ENCODE results near the gene RAB9A.

Gene RAB9A

DNA sequence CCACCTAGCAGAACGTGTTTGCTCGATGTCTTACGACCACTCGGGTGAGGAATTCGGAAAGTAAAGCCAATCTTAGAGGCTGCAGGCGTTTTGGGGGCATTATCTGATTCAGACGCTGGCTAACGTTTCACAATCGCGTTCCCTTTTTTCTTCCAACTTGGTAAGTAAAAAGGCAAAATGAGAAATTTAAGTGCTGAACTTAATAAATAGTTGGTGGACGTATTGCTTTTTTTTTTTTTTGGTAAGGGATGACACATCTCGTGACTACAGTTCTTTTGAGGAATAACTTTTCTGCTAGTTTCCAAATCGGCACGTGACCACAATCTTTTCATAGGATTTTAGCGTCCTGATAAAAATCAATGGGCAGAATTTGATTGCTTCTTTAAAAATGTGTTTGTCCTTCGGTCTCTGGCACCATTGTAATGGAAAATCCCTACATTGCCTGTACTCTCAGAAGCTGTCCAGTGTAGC lies 848 bp downstream of the RAB9A start:
- no peaks in the 10 kb centered on the region for H3K9me3 Mint-ChIP-seq
- H3K27me3 Mint-ChIP-seq = no peaks in the 10 kb centered on the region
- peak overlapping the region; percentile 96 for H3K27ac Mint-ChIP-seq
- peaks cover 5% of the 10 kb centered on the region for H3K36me3 Mint-ChIP-seq
- H3K4me3 Mint-ChIP-seq = peak overlapping the region; percentile 93
- peaks cover 61% of the 10 kb centered on the region for H3K4me1 Mint-ChIP-seq

DNA sequence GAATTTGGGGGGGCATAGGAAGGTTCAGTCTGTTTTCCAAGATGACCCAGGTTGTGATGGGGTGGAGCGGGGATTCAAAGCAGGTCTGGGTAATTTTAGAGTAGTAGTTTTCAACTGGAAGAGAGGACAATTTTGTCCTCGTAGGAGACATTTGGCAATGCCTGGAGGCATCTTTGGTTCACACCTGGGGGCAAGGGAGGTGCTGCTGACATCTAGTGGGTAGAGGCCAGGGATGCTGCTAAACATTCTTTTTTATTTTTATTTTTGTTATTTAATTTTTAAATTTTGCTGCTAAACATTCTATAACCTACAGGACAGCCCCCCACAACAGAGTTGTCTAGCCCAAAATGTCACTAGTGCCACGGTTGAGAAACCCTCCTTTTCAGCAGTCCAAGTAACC lies 1.9 kb downstream of the RAB9A start:
- peak overlapping the region; percentile 96 for H3K27ac Mint-ChIP-seq
- H3K27me3 Mint-ChIP-seq = no peaks in the 10 kb centered on the region
- peak overlapping the region; percentile 93 for H3K4me3 Mint-ChIP-seq
- no peaks in the 10 kb centered on the region for H3K9me3 Mint-ChIP-seq
- H3K36me3 Mint-ChIP-seq = peaks cover 3% of the 10 kb centered on the region
- H3K4me1 Mint-ChIP-seq = peaks cover 61% of the 10 kb centered on the region

DNA sequence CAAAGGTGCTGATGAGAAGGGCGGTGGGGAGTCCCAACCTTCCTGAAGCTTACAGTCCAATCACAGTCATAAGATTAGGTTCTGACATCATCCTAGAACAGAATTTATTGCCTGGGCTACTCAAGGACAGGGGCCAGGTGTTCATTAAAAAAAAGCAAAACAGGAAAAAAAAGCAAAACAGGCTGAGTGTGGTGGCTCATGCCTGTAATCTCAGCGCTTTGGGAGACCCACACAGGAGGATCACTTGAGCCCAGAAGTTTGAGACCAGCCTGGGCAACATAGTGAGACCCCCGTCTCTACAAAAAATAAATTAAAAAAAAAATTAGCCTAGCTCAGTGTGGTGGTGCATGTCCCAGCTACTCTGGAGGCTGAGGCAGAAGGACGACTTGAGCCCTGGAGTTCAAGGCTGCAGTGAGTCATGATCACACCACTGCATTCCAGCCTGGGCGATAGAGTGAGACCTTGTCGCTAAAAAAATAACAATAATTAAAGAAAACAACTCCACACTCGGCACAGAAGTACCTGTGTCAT lies 3.0 kb downstream of the RAB9A start:
- no peaks in the 10 kb centered on the region for H3K9me3 Mint-ChIP-seq
- peaks cover 3% of the 10 kb centered on the region for H3K36me3 Mint-ChIP-seq
- H3K4me1 Mint-ChIP-seq = peaks cover 68% of the 10 kb centered on the region
- peak overlapping the region; percentile 54 for H3K4me3 Mint-ChIP-seq
- H3K27me3 Mint-ChIP-seq = no peaks in the 10 kb centered on the region
- H3K27ac Mint-ChIP-seq = peak overlapping the region; percentile 59

DNA sequence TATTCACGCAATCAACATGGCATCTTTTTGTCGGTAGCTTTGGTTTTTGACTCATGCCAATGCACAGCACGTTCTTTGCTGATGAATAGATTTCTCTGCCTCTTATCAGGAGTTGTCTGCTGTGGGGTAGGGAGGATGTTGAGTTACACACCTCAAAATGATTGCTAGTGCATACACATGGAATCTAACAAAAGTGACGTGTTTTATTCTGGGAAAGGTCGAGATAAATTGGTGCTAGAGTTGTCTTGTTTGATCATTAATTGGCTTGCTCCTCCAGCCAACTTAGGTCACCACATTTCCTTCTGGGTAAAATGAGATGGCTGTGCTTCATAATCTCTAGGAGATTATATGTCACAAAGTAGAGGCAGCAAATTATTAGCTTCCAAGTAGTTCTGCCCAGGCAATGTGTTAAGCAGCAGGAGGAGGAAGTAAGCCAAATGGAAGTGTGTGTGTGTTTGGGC lies 3.9 kb downstream of the RAB9A start:
- Mint-ChIP-seq H3K27ac (peak overlapping the region; percentile 85), H3K9me3 (no peaks in the 10 kb centered on the region), H3K4me3 (peak overlapping the region; percentile 53), H3K36me3 (peaks cover 4% of the 10 kb centered on the region), H3K27me3 (no peaks in the 10 kb centered on the region), H3K4me1 (peaks cover 67% of the 10 kb centered on the region)

DNA sequence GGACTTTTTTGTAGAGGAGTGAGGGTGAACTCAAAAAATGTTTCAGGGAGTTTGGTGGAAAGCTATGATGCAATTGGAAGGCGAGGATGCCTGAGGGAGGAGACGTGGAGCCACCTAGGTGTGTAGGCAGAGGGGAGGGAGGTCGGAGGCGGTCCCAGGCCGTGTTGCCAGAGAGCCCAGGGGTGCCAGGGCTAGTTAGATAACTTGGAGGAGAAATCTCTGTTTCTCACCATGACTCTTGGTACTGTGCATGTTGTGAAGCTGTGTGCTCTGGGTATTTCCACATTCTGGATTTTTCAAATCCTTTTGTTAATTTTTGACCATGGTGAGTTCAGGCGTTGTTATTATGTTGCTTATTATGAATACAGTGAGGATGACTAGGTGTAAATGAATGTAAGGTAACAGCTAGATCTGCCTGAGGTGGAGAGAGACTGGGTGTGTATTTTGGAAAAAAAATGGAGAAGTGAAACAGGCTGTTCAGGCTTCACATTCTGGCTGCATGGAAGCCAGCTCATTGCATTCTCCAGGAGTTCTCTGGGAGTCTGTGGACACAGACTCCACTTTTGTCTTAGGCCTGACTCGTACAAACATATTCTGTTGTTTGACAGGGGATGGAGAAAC lies 4.5 kb downstream of the RAB9A start:
- H3K36me3 Mint-ChIP-seq = peaks cover 4% of the 10 kb centered on the region
- H3K27me3 Mint-ChIP-seq = no peaks in the 10 kb centered on the region
- H3K4me1 Mint-ChIP-seq = peaks cover 61% of the 10 kb centered on the region
- H3K27ac Mint-ChIP-seq = peak overlapping the region; percentile 85
- no peaks in the 10 kb centered on the region for H3K9me3 Mint-ChIP-seq
- peak overlapping the region; percentile 53 for H3K4me3 Mint-ChIP-seq

DNA sequence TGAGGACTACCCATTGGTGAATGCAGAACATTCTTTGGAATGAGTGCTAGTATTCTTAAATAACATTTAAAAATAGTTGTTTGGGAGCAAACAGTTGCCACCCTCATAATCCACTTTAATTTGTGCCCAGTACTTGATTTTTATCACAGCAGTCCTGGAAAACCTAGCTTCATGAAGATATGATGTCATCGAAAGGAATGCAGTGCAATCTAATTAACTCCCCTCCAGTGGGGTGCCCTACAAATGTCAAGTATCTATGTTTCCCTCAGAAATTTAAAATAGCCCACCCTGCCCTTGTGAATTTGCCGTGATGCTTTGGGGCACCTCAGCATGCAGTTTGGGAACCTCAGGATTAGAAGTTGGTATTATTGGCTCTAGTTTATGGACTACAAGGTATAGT lies 5.4 kb downstream of the RAB9A start:
- no peak overlapping the region for H3K4me3 Mint-ChIP-seq
- H3K27me3 Mint-ChIP-seq = no peaks in the 10 kb centered on the region
- H3K9me3 Mint-ChIP-seq = no peaks in the 10 kb centered on the region
- H3K27ac Mint-ChIP-seq = no peak overlapping the region
- H3K4me1 Mint-ChIP-seq = peaks cover 63% of the 10 kb centered on the region
- peaks cover 4% of the 10 kb centered on the region for H3K36me3 Mint-ChIP-seq

DNA sequence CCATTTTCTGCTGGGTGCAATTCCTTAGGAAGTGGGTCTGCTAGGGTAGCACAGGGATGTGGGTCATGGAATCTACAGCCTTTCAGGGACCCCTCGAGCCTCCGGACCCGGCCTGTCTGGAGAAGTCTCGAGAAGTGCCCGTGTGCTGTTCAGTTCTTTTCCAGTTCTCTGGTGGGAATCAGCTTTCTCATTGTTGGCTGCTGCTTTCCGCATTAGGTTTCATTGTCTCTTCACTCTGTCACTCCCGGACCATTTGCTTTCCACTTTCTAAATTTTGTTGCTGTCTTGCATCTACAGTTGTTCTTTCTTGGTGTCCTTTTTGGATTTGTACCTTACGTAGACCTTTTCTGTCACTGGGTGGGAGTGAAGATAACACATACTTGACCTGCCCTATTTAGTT lies 6.1 kb downstream of the RAB9A start:
- Mint-ChIP-seq H3K36me3 (peaks cover 4% of the 10 kb centered on the region), H3K27ac (peak overlapping the region; percentile 4), H3K27me3 (no peaks in the 10 kb centered on the region), H3K4me3 (no peak overlapping the region), H3K4me1 (peaks cover 66% of the 10 kb centered on the region), H3K9me3 (no peaks in the 10 kb centered on the region)

DNA sequence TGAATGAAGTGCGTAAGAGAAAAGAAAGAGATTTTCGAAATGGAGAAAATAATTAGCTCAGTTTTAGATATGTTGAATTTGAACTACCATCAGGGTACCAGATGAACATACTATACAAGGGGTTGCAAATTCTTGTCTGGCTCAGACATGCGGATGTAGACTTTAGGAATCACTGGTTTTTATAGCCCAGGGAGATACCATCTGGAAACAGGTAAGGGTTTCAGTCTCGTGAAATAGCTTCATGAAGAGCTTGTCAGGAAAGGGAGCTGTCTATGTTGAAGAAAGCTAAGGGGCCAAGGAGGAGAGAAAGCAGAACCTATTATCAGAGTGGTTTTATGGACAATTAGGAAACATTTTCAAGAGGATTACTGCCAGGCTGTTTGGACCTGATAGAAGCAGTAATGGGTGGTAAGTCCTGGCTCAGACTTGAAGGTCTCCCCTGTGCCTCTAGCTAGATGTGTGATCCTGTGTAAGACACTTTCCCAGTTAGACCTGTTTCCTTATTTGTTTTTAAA lies 6.7 kb downstream of the RAB9A start:
- Mint-ChIP-seq H3K36me3 (peaks cover 4% of the 10 kb centered on the region), H3K4me1 (peaks cover 66% of the 10 kb centered on the region), H3K9me3 (no peaks in the 10 kb centered on the region), H3K27ac (peak overlapping the region; percentile 4), H3K27me3 (no peaks in the 10 kb centered on the region), H3K4me3 (no peak overlapping the region)

DNA sequence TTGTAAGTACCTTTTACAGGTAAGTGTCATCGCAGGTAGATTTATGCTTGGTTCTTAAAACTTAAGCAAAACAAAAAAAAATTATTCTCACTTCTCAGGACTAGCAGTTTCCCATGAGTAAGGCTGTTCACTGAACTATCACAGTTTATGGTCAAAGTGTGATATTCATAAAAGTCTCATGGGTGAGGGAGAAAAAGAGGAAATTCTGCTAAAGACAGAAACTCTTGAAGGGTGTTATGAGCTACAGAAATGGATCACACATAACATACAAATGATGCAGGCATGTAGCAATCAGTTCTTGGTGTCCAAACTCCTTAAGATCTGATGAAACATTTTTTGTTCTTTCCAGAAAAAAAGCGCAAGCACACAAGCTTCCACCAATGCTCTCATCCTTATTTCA lies 8.5 kb downstream of the RAB9A start:
- Mint-ChIP-seq H3K4me3 (peak overlapping the region; percentile 41), H3K4me1 (peaks cover 73% of the 10 kb centered on the region), H3K27me3 (no peaks in the 10 kb centered on the region), H3K27ac (peak overlapping the region; percentile 1), H3K36me3 (peaks cover 6% of the 10 kb centered on the region), H3K9me3 (no peaks in the 10 kb centered on the region)

DNA sequence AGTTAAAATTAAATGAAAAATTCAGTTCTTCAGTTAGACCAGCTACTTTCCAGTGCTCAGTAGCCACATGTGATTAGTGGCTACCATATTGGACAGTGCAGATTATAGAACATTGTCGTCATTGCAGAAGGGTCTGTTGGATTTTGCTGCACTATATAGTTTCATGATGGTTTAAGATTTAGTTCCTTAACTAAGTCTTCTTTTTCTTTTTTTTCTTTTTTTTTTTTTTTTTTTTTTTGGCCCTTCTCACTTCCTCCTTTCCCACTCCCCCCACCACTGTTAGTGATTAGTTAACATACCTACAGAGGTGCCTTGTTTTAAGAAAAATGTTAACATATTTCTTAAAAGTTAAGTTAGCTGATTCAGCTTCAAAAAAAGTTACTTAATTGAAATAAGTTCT lies 9.0 kb downstream of the RAB9A start:
- no peaks in the 10 kb centered on the region for H3K27me3 Mint-ChIP-seq
- H3K4me1 Mint-ChIP-seq = peaks cover 72% of the 10 kb centered on the region
- H3K27ac Mint-ChIP-seq = no peak overlapping the region
- H3K9me3 Mint-ChIP-seq = no peaks in the 10 kb centered on the region
- peaks cover 6% of the 10 kb centered on the region for H3K36me3 Mint-ChIP-seq
- H3K4me3 Mint-ChIP-seq = no peak overlapping the region

DNA sequence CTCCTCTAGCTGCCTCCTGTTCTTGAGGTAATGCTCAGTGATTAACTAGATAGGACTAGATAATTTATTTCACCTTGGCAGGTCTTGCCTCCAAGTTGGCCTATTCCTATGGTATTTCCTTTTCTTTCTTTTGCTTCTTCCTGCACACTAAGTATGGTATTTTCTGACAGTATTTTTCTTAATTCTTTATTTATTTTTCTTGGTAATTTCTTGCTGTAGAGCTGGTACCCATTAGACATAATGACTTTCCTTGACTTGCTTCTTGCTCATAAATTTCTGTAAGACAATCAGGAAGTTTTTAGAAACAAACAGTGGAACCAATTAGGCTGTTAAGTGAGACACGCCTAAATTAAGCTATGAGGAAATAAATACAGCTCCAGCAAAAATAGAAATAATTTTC lies 9.5 kb downstream of the RAB9A start:
- H3K36me3 Mint-ChIP-seq = peaks cover 3% of the 10 kb centered on the region
- H3K4me1 Mint-ChIP-seq = peaks cover 71% of the 10 kb centered on the region
- no peaks in the 10 kb centered on the region for H3K9me3 Mint-ChIP-seq
- H3K27ac Mint-ChIP-seq = no peak overlapping the region
- H3K4me3 Mint-ChIP-seq = no peak overlapping the region
- no peaks in the 10 kb centered on the region for H3K27me3 Mint-ChIP-seq

DNA sequence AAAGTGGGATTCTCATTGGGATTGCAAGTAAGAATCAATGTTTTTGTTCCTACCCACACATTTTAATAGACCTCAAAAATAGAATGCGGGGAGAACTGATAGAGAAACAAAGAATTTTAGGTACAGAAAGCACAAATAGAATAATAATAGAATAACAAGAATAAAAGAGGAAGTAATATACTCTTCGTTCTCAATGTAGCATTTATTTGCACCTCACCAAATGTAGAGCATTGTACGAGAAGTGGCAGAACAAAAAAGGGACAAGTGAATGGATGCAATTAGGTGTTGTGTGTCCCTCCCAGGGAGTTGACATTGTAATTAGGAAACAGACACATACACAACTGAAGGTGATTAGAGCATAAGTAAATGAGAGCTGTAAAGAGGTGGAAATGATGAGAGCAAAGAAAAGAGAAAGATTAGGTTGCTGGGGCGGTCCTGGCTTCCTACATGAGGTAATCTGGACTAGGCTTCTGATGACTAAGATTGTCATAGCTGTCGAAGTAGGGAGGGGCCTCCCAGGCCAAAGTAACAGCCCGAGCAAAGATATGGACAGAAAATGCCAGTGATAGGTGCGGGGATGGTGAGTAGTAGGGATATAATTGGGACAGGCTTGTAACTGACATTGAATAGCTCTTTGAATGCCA lies 10.4 kb downstream of the RAB9A start:
- peaks cover 74% of the 10 kb centered on the region for H3K4me1 Mint-ChIP-seq
- no peaks in the 10 kb centered on the region for H3K27me3 Mint-ChIP-seq
- no peaks in the 10 kb centered on the region for H3K9me3 Mint-ChIP-seq
- H3K36me3 Mint-ChIP-seq = peaks cover 5% of the 10 kb centered on the region
- H3K4me3 Mint-ChIP-seq = no peak overlapping the region
- peak overlapping the region; percentile 14 for H3K27ac Mint-ChIP-seq

DNA sequence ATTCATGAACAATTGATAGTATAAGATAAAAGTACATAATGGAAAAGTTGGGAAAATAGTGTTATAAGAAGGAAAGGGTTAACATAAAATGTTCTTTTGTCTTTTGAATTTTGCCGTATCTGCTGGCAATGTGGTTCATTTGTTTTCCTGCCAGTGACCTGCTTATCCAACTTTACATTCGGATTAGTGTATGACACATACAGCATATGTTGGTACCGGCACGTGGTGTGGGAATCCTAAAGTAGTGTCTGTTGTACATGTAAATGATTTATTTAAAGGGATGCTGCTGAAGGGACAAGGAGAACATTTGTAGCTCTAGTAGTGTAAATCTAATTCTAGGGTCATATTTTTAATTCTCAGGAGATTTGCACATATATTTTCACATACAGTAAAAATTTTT lies 11.5 kb downstream of the RAB9A start:
- Mint-ChIP-seq H3K36me3 (peaks cover 5% of the 10 kb centered on the region), H3K27me3 (no peaks in the 10 kb centered on the region), H3K9me3 (no peaks in the 10 kb centered on the region), H3K4me1 (peaks cover 68% of the 10 kb centered on the region), H3K27ac (no peak overlapping the region), H3K4me3 (no peak overlapping the region)

DNA sequence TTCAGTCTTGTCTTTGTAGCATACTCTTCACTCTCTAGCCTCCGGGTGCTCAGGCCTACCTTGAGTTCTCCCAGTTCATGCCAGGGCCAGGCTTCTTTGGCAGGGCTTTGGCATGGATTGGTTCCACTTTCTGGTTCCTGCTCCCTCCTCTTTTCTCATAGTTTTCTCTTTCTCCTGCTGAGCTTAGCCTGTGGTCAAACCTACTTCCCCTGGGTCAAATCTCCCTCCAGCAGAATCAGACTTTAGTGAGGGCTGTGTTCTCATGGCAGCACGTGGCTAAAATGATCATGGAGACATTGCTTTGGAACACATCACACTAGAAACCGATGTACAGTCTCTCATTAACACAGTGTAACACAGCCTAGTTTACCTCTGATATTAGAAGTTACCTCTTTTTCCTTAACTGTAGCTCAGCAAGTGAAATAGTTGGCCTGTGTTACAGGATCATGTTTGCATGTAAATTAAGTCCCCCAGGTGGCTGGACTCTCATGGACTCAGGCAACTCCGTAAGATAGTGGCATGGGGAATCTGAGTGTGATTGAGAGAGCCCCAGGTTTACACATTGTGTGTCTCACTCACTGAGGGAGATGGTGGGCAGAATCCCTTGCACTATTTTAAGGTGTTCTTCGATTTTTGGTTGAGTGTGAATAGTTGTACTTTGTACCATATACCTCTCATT lies 13.3 kb downstream of the RAB9A start:
- peaks cover 58% of the 10 kb centered on the region for H3K4me1 Mint-ChIP-seq
- no peaks in the 10 kb centered on the region for H3K9me3 Mint-ChIP-seq
- peaks cover 4% of the 10 kb centered on the region for H3K36me3 Mint-ChIP-seq
- peak overlapping the region; percentile 65 for H3K27ac Mint-ChIP-seq
- no peak overlapping the region for H3K4me3 Mint-ChIP-seq
- no peaks in the 10 kb centered on the region for H3K27me3 Mint-ChIP-seq

DNA sequence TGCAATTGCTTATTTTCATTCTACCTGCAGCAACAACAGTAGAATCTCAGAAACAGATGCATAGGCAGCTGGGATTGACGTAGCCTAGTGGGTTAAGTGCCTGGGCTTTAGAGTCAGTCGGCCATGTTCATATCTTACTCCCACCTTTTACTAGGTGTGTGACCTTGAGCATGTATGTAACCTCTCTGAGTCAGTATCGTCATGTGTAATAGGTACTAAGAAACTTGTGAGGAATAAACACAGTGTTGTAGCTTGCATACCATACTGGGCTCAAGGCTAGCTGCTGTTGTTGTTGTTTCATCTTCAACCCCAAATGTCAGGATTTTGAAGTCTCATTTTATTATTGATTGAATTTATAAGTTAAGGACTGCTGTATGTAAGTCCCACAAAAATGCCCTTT lies 14.2 kb downstream of the RAB9A start:
- H3K9me3 Mint-ChIP-seq = no peaks in the 10 kb centered on the region
- H3K27me3 Mint-ChIP-seq = no peaks in the 10 kb centered on the region
- H3K4me3 Mint-ChIP-seq = no peak overlapping the region
- H3K36me3 Mint-ChIP-seq = peaks cover 7% of the 10 kb centered on the region
- peak overlapping the region; percentile 17 for H3K27ac Mint-ChIP-seq
- peaks cover 55% of the 10 kb centered on the region for H3K4me1 Mint-ChIP-seq

DNA sequence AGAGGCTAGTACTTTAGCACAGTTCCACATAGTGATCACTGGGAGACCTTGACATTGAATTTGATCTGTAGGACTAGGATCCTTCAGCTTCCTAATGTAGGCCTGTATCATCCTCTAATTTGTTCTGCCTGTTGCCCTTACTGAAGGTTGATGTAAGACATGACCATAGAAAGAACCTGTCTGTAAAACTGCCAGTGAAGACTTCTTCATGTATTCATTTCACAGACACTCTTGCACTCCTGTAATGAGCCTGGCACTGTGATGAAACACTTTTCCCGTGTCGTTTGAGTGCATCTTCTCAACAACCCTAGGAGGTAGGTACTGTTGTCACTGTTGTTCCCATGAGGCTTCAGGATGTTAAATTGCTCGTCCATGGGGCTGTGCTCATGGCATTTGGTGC lies 14.7 kb downstream of the RAB9A start:
- Mint-ChIP-seq H3K9me3 (no peaks in the 10 kb centered on the region), H3K4me1 (peaks cover 55% of the 10 kb centered on the region), H3K36me3 (peaks cover 7% of the 10 kb centered on the region), H3K27me3 (no peaks in the 10 kb centered on the region), H3K27ac (peak overlapping the region; percentile 30), H3K4me3 (no peak overlapping the region)

All from activated naive CD4-positive, alpha-beta T cell treated with anti-CD3 and anti-CD28 coated beads, Interleukin-2, amount 50 U/mL, for 24 hours (primary cell).